Right atrium auricular region (tissue), 2 donors: ENCODE measurements around the gene KRT33B. TPM values are rescaled to one million over a fixed set of nuclear protein-coding genes. Genes with fewer than 3 reads are reported as not detected.
"Not testable (repeated sequence)": the region's sequence is repeated elsewhere in the genome, so short reads cannot be mapped to it uniquely, and the experiment has no call there.

Source experiments
- DNase-seq: peaks from one replicate; pipeline ENCODE4 v3.0.0-alpha.2; 2019; ENCODE audit warnings: low spot score
- H3K27ac ChIP-seq, 2 donors: fragments of 200-600 bp; sonication (generic); 1 replicate in 1 of 2; 2 replicates in 1 of 2; pipeline ENCODE4 v1.5.1; 2016 to 2019
- H3K27me3 ChIP-seq, 2 donors: fragments of 200-600 bp; sonication (generic); one replicate each; pipeline versions ENCODE4 v1.5.1 to v1.6.0; 2017 to 2019
- H3K36me3 ChIP-seq: fragments of 200-600 bp; sonication (generic); one replicate; pipeline ENCODE4 v1.5.1; 2016
- H3K4me1 ChIP-seq, 2 donors: fragments of 200-600 bp; sonication (generic); one replicate each; pipeline versions ENCODE4 v1.5.1 to v1.6.0; 2017 to 2019
- H3K4me3 ChIP-seq, 2 donors: fragments of 200-600 bp; sonication (generic); 1 replicate in 1 of 2; 2 replicates in 1 of 2; pipeline ENCODE4 v1.5.1; 2017 to 2019; ENCODE audit warnings: mild to moderate bottlenecking in 1 of 2, moderate library complexity in 1 of 2
- H3K9me3 ChIP-seq, 2 donors: fragments of 200-600 bp; sonication (generic); one replicate each; pipeline ENCODE4 v1.5.1; 2019
- CTCF ChIP-seq, 2 donors: fragments of 200-600 bp; sonication (generic); IDR thresholded peaks; one replicate each; pipeline ENCODE4 v1.5.1; 2019; ENCODE audit warnings: antibody characterized with exemption in 2 of 2
- total RNA-seq, 2 donors: library from RNA; depleted of rRNA; stranded (reverse); fragments of >200 nt; gene quantifications; one replicate each; pipeline ENCODE4 v1.1.0, GENCODE V29; 2016

KRT33B gene
- total RNA-seq, 2 donors from 2014 or later, result not detected

GRCh38 chr17:41396996-41397660 is 27.5 kb upstream of the KRT33B start, which contains the start of gene KRT31:
Gene KRT31 (minus strand): TSS chr17:41397608. CDS start chr17:41397539, 69 bp downstream.
- Histone ChIP-seq H3K36me3 (no peaks in the 10 kb centered on the region), H3K4me1 (peaks cover 0 to 9% of the 10 kb centered on the region in 2 donors), H3K9me3 (no peaks in the 10 kb centered on the region), H3K27me3 (no peaks in the 10 kb centered on the region), H3K4me3 (no peak within 1 kb of the TSS), H3K27ac (no peak within 1 kb of the TSS)
- DNase-seq, result no peak
- TF ChIP-seq CTCF (IDR thresholded peaks at IDR 0.05), result no peak

- Histone ChIP-seq H3K36me3 (no peaks in the 10 kb centered on the region), H3K4me1 (peaks cover 0 to 9% of the 10 kb centered on the region in 2 donors), H3K27me3 (no peaks in the 10 kb centered on the region), H3K9me3 (no peaks in the 10 kb centered on the region), H3K4me3 (no peak overlapping the region), H3K27ac (no peak overlapping the region)
- no peak for TF ChIP-seq CTCF (IDR thresholded peaks at IDR 0.05)
- no peak for DNase-seq
Observed at GRCh38 chr17:41396340-41396739, 26.7 kb upstream of the KRT33B start.

GRCh38 chr17:41395611-41396010 is 26.0 kb upstream of the KRT33B start:
- Histone ChIP-seq H3K27ac (no peak overlapping the region), H3K27me3 (no peaks in the 10 kb centered on the region), H3K36me3 (no peaks in the 10 kb centered on the region), H3K9me3 (no peaks in the 10 kb centered on the region), H3K4me3 (no peak overlapping the region), H3K4me1 (peaks cover 0 to 9% of the 10 kb centered on the region in 2 donors)
- no peak for DNase-seq
- no peak for TF ChIP-seq CTCF (IDR thresholded peaks at IDR 0.05)

GRCh38 chr17:41395044-41395443 is 25.4 kb upstream of the KRT33B start:
- DNase-seq, H3K4me1 ChIP-seq, H3K9me3 ChIP-seq, H3K27ac ChIP-seq, H3K4me3 ChIP-seq, H3K27me3 ChIP-seq, H3K36me3 ChIP-seq: not testable (repeated sequence)

- no peak overlapping the region for H3K27ac ChIP-seq
- no peaks in the 10 kb centered on the region for H3K9me3 ChIP-seq
- TF ChIP-seq CTCF (IDR thresholded peaks at IDR 0.05), result no peak
- no peaks in the 10 kb centered on the region for H3K36me3 ChIP-seq
- DNase-seq, result no peak
- H3K27me3 ChIP-seq, result no peaks in the 10 kb centered on the region
- H3K4me3 ChIP-seq, result no peak overlapping the region
- H3K4me1 ChIP-seq, result peaks cover 0 to 9% of the 10 kb centered on the region in 2 donors
Observed at GRCh38 chr17:41394254-41394996, 24.8 kb upstream of the KRT33B start.

- peaks cover 0 to 9% of the 10 kb centered on the region in 2 donors for H3K4me1 ChIP-seq
- no peak overlapping the region for H3K4me3 ChIP-seq
- TF ChIP-seq CTCF (IDR thresholded peaks at IDR 0.05), result no peak
- H3K9me3 ChIP-seq, result no peaks in the 10 kb centered on the region
- H3K36me3 ChIP-seq, result no peaks in the 10 kb centered on the region
- H3K27ac ChIP-seq, result no peak overlapping the region
- H3K27me3 ChIP-seq, result no peaks in the 10 kb centered on the region
- no peak for DNase-seq
Observed at GRCh38 chr17:41393826-41394225, 24.2 kb upstream of the KRT33B start.
